ENCODE data around the gene CCL23. TPM values are rescaled to one million over a fixed set of nuclear protein-coding genes. Genes with fewer than 3 reads are reported as not detected.

The CCL23 gene
- total RNA-seq = 1 to 10 TPM in 2 of 4 donors, not detected in 2; 2.7 to 3.8 TPM

DNA sequence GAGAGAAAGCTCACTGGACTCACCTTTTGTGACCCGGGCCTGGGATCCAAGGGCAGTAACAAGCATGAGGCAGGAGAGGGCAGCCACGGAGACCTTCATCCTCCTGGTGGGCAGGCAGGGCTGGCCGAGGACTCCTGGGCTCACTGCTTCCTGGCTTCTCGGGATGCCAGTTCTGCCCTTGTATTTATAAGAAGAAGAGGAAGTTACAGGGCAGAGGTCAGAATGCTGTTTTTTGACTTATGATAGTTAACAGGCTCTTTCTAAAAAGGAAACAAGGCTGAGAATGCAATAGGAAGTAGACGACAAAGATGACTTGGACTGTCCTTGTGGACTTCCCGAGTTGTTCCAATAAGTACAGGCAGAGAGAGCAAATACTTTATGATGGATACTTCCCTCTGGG, at the start of gene CCL23:
Gene CCL23, minus strand, starts transcription at position 174 of the 400 bp plus-strand sequence. Its CDS starts 75 bp downstream, at position 99.
- Histone ChIP-seq H3K4me1 (no peaks in the 10 kb centered on the region), H3K27ac (no peak within 1 kb of the TSS), H3K9me3 (no peaks in the 10 kb centered on the region), H3K4me3 (replicated peaks in 1 of 3) (no peak within 1 kb of the TSS), H3K36me3 (no peaks in the 10 kb centered on the region), H3K27me3 (no peaks in the 10 kb centered on the region)
- no peak for DNase-seq
- TF ChIP-seq POLR2A (IDR thresholded peaks at IDR 0.05) = no peak
- TF ChIP-seq, protein P1, sequence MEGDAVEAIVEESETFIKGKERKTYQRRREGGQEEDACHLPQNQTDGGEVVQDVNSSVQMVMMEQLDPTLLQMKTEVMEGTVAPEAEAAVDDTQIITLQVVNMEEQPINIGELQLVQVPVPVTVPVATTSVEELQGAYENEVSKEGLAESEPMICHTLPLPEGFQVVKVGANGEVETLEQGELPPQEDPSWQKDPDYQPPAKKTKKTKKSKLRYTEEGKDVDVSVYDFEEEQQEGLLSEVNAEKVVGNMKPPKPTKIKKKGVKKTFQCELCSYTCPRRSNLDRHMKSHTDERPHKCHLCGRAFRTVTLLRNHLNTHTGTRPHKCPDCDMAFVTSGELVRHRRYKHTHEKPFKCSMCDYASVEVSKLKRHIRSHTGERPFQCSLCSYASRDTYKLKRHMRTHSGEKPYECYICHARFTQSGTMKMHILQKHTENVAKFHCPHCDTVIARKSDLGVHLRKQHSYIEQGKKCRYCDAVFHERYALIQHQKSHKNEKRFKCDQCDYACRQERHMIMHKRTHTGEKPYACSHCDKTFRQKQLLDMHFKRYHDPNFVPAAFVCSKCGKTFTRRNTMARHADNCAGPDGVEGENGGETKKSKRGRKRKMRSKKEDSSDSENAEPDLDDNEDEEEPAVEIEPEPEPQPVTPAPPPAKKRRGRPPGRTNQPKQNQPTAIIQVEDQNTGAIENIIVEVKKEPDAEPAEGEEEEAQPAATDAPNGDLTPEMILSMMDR (IDR thresholded peaks at IDR 0.05) = no peak
- 27 to 47% methylated on average over 5 to 6 of the region's 6 CpGs for WGBS, 2 donors
- intact Hi-C loops (cut with DNase I) = no loop called here

DNA sequence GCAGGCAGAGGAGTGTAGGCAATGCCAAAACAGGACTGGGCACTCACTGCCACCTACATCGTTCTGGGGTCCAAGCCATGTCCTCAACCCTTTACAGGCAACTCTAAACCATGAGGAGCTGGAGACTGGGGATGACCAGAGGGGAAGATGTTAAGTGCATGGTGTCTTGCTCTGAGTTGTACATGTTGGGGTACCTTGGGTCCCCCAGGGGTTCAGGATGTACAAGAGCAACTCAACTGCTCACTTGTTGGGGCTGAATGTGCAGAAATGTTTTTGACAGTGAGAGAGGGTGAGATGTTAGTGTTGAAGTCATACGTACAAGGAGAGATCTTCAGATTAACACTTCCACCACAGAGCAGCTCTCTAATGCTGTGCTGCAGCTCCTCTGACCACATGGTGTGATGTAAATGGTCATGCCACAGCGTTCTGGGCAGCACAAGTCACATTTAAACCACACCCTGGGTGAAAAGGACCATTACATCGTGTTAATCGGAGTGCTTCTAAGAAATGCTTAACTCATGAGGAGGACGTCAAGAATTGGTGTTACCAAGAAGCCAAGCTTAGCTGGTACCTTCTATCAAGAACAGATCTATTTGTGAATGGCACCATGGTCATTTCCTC, 48.7 kb upstream of the CCL23 start:
- 84 to 92% methylated on average over 6 of the region's 6 CpGs for WGBS, 2 donors
- no peak for TF ChIP-seq POLR2A (IDR thresholded peaks at IDR 0.05)
- TF ChIP-seq, protein P1 (IDR thresholded peaks at IDR 0.05) = no peak
- Histone ChIP-seq H3K27me3 (no peaks in the 10 kb centered on the region), H3K4me3 (replicated peaks in 1 of 3) (no peak overlapping the region), H3K4me1 (no peaks in the 10 kb centered on the region), H3K27ac (no peak overlapping the region), H3K36me3 (no peaks in the 10 kb centered on the region), H3K9me3 (no peaks in the 10 kb centered on the region)
- DNase-seq = peak in 1 of 2 donors; percentile 5
- intact Hi-C loops (cut with DNase I) = no loop called here

- Histone ChIP-seq H3K4me1 (no peaks in the 10 kb centered on the region), H3K27me3 (no peaks in the 10 kb centered on the region), H3K36me3 (no peaks in the 10 kb centered on the region), H3K27ac (no peak within 1 kb of the TSS), H3K4me3 (replicated peaks in 1 of 3) (no peak within 1 kb of the TSS), H3K9me3 (no peaks in the 10 kb centered on the region)
- no peak for TF ChIP-seq POLR2A (IDR thresholded peaks at IDR 0.05)
- TF ChIP-seq, protein P1 (IDR thresholded peaks at IDR 0.05) = no peak
- intact Hi-C loops (cut with DNase I) = no loop called here
- WGBS, 2 donors = 83% methylated on average over 5 of the region's 5 CpGs
- DNase-seq = no peak
These were observed 46.2 kb upstream of the CCL23 start, which contains the start of gene CCL18 for GRCh38 chr17:36063786-36064541. Gene CCL18, plus strand, starts transcription at chr17:36064272. Its CDS starts 71 bp downstream, at chr17:36064343.

GRCh38 chr17:36060816-36061215, 43.0 kb upstream of the CCL23 start:
- Histone ChIP-seq H3K27ac (no peak overlapping the region), H3K9me3 (no peaks in the 10 kb centered on the region), H3K27me3 (no peaks in the 10 kb centered on the region), H3K4me1 (no peaks in the 10 kb centered on the region), H3K4me3 (replicated peaks in 1 of 3) (no peak overlapping the region), H3K36me3 (no peaks in the 10 kb centered on the region)
- intact Hi-C loops (cut with DNase I) = no loop called here
- TF ChIP-seq, protein P1 (IDR thresholded peaks at IDR 0.05) = no peak
- WGBS, 2 donors = 72 to 93% methylated on average over 2 of the region's 2 CpGs
- no peak for DNase-seq

DNA sequence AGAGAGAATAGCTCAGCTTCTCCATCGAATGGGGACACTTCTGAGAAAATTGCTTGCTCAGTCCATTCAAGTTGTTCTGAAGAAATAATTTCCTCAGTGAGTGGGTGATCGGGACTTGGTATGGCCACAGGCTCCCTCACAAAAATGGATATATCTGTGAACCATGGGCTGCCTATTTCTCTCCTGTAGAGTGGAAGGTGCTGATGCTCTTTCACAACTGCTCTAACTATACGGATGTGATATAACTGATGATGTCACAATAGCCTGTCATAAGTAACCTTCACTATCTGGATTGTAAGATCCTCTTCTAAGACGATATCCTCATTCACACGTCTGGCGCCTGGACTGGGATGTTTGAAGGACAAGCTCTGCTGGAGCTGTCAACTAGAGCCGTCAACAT, 41.6 kb upstream of the CCL23 start:
- Histone ChIP-seq H3K36me3 (no peaks in the 10 kb centered on the region), H3K27ac (no peak overlapping the region), H3K4me3 (replicated peaks in 1 of 3) (no peak overlapping the region), H3K4me1 (no peaks in the 10 kb centered on the region), H3K27me3 (no peaks in the 10 kb centered on the region), H3K9me3 (no peaks in the 10 kb centered on the region)
- TF ChIP-seq, protein P1 (IDR thresholded peaks at IDR 0.05) = no peak
- TF ChIP-seq POLR2A (IDR thresholded peaks at IDR 0.05) = no peak
- DNase-seq = no peak
- 84 to 97% methylated on average over 7 of the region's 7 CpGs for WGBS, 2 donors
- intact Hi-C loops (cut with DNase I) = no loop called here

Data from thyroid gland (tissue), 4 donors.